SK-N-SH (cell line): ENCODE results near the gene TMEM54. TPM values are rescaled to one million over a fixed set of nuclear protein-coding genes. Genes with fewer than 3 reads are reported as not detected.

ENCODE experiments used
- CTCF ChIA-PET: fragments of 300-600, 350-600 bp; formaldehyde crosslinking; extraction: SDS; loops from one replicate; lab custom pipeline; 2021; lab: Yijun Ruan, JAX
- POLR2A ChIA-PET: fragments of 350-600 bp; sonication (Branson Sonifier 250); formaldehyde crosslinking; extraction: SDS; loops from one replicate; lab custom pipeline; 2020; ENCODE audit warnings: antibody characterized with exemption, inconsistent platforms; lab: Yijun Ruan, JAX
- DNase-seq: peaks from one replicate; pipeline ENCODE4 v3.0.0; 2012
- H2AFZ ChIP-seq: fragments of 200-600 bp; sonication (generic); 2 replicates; pipeline ENCODE4 v1.8.1; 2016; ENCODE audit warnings: antibody characterized with exemption, mild to moderate bottlenecking, low read depth
- H3F3A ChIP-seq: fragments of 200-600 bp; sonication (generic); replicated peaks from 2 replicates; pipeline ENCODE3; 2016; ENCODE audit warnings: antibody characterized with exemption, mild to moderate bottlenecking; ENCODE audit not compliant: insufficient read depth
- H3K27ac ChIP-seq, 2 experiments: fragments of 200-500 bp in 1 of 2; fragments of 200-600 bp in 1 of 2; sonication (Bioruptor generic) in 1 of 2; sonication (generic), shearing (Covaris generic) in 1 of 2; 2 replicates each; pipeline versions ENCODE4 v1.5.1 to v1.6.1; 2014 to 2016; ENCODE audit warnings: low read depth in 2 of 2, inconsistent platforms in 1 of 2, low read length in 1 of 2, mild to moderate bottlenecking in 1 of 2, mixed read lengths in 1 of 2
- H3K27me3 ChIP-seq: fragments of 200-600 bp; sonication (generic), shearing (Covaris generic); 2 replicates; pipeline ENCODE4 v1.6.1; 2016; ENCODE audit warnings: mixed run types; ENCODE audit not compliant: insufficient read depth
- H3K36me3 ChIP-seq, 2 experiments: fragments of 200-500 bp in 1 of 2; fragments of 200-600 bp in 1 of 2; sonication (Bioruptor generic) in 1 of 2; sonication (generic) in 1 of 2; replicated peaks in 1 of 2; 2 replicates each; pipeline versions ENCODE3 to v1.5.1; 2014 to 2016; ENCODE audit warnings: low read length in 1 of 2, mild to moderate bottlenecking in 1 of 2; ENCODE audit not compliant: insufficient read depth in 2 of 2, control insufficient read depth in 1 of 2
- H3K4me1 ChIP-seq, 2 experiments: fragments of 200-500 bp in 1 of 2; fragments of 200-600 bp in 1 of 2; sonication (Bioruptor generic) in 1 of 2; sonication (generic), shearing (Covaris generic) in 1 of 2; 2 replicates each; pipeline versions ENCODE4 v1.5.1 to v1.6.1; 2014 to 2016; ENCODE audit warnings: low read depth in 1 of 2, low read length in 1 of 2, mixed run types in 1 of 2; ENCODE audit not compliant: insufficient read depth in 2 of 2, control insufficient read depth in 1 of 2
- H3K4me2 ChIP-seq: fragments of 200-600 bp; sonication (generic), shearing (Covaris generic); 2 replicates; pipeline ENCODE4 v1.6.1; 2017; ENCODE audit warnings: mixed run types
- H3K4me3 ChIP-seq, 2 experiments: fragments of 200-500 bp in 1 of 2; fragments of 200-600 bp in 1 of 2; sonication (Bioruptor generic) in 1 of 2; sonication (generic), shearing (Covaris generic) in 1 of 2; 2 replicates each; pipeline versions ENCODE4 v1.5.1 to v1.8.1; 2014 to 2016; ENCODE audit warnings: low read depth in 2 of 2, inconsistent platforms in 1 of 2, low read length in 1 of 2, mild to moderate bottlenecking in 1 of 2, mixed read lengths in 1 of 2, moderate library complexity in 1 of 2
- H3K79me2 ChIP-seq: fragments of 200-600 bp; sonication (generic); 2 replicates; pipeline ENCODE4 v1.8.1; 2017; ENCODE audit warnings: mild to moderate bottlenecking; ENCODE audit not compliant: insufficient read depth
- H3K9ac ChIP-seq: fragments of 200-600 bp; sonication (generic); 2 replicates; pipeline ENCODE4 v1.6.1; 2017; ENCODE audit warnings: mixed run types
- H3K9me2 ChIP-seq: fragments of 200-600 bp; sonication (generic); 2 replicates; pipeline ENCODE4 v1.6.1; 2017; ENCODE audit warnings: mixed run types
- H3K9me3 ChIP-seq: fragments of 200-600 bp; sonication (generic); 2 replicates; pipeline ENCODE4 v1.6.1; 2017; ENCODE audit warnings: mixed run types, mild to moderate bottlenecking, moderate library complexity
- H4K20me1 ChIP-seq: fragments of 200-600 bp; sonication (generic); 2 replicates; pipeline ENCODE4 v1.6.1; 2017; ENCODE audit warnings: mild to moderate bottlenecking, mixed run types; ENCODE audit not compliant: insufficient read depth
- CHD2 ChIP-seq: fragments of 150-350 bp; IDR thresholded peaks from 2 replicates; pipeline ENCODE4 v1.6.1; 2018; ENCODE audit warnings: low read length; ENCODE audit not compliant: partially characterized antibody
- GABPA ChIP-seq: IDR thresholded peaks from 2 replicates; pipeline ENCODE4 v1.4.0; 2012; ENCODE audit warnings: low read depth, mild to moderate bottlenecking
- GATA2 ChIP-seq: sonication (generic); formaldehyde crosslinking; IDR thresholded peaks from 2 replicates; pipeline ENCODE4 v1.5.0; 2020; ENCODE audit warnings: mild to moderate bottlenecking, missing genetic modification reagents
- JUND ChIP-seq: IDR thresholded peaks from 2 replicates; pipeline ENCODE4 v1.4.0; 2012
- MXI1 ChIP-seq: IDR thresholded peaks from 2 replicates; pipeline ENCODE4 v1.6.1; 2012; ENCODE audit warnings: mild to moderate bottlenecking, low read depth, low read length, improper control_type of control experiment
- NFIC ChIP-seq: IDR thresholded peaks from 2 replicates; pipeline ENCODE4 v1.4.0; 2012; ENCODE audit warnings: borderline replicate concordance
- NRF1 ChIP-seq: IDR thresholded peaks from 2 replicates; pipeline ENCODE4 v1.6.1; 2012; ENCODE audit warnings: low read depth, mild to moderate bottlenecking, low read length
- PBX3 ChIP-seq: IDR thresholded peaks from 2 replicates; pipeline ENCODE4; 2012
- POLR2AphosphoS5 ChIP-seq: IDR thresholded peaks from 2 replicates; pipeline ENCODE4 v1.6.1; 2012; ENCODE audit warnings: low read depth, low read length
- RAD21 ChIP-seq: IDR thresholded peaks from 2 replicates; pipeline ENCODE4 v1.6.1; 2012; ENCODE audit warnings: mild to moderate bottlenecking, low read length
- RCOR1 ChIP-seq: fragments of 150-350 bp; IDR thresholded peaks from 2 replicates; pipeline ENCODE4 v1.6.1; 2017; ENCODE audit warnings: antibody characterized with exemption, low read length
- RXRA ChIP-seq: IDR thresholded peaks from 2 replicates; pipeline ENCODE4 v1.4.0; 2012; ENCODE audit warnings: low read depth, mild to moderate bottlenecking, borderline replicate concordance
- TAF1 ChIP-seq: IDR thresholded peaks from 2 replicates; pipeline ENCODE4 v1.6.1; 2012; ENCODE audit warnings: low read depth, mild to moderate bottlenecking, low read length, moderate library complexity, borderline replicate concordance
- ZBTB33 ChIP-seq: IDR thresholded peaks from 2 replicates; pipeline ENCODE4 v1.4.0; 2012; ENCODE audit warnings: low read depth, borderline replicate concordance
- WGBS: methylation state at CpG from one replicate; pipeline ENCODE4 v1.1.6; 2017; ENCODE audit warnings: low lambda C conversion rate; 5-methylcytosine and 5-hydroxymethylcytosine counted together
- polyA plus RNA-seq, 3 experiments: library from polyadenylated mRNA; depleted of rRNA; stranded (reverse); fragments of >200 nt; gene quantifications; 2 replicates each; pipeline ENCODE4 v1.2.3, GENCODE V29; 2012
- TF ChIP-seq, protein P1 (sequence below): IDR thresholded peaks from 2 replicates; pipeline ENCODE4 v1.6.1; 2012; ENCODE audit warnings: mild to moderate bottlenecking, low read depth, low read length, moderate library complexity

TMEM54 gene
- polyA plus RNA-seq, 1 of the 3 experiments (the other 2 are of a cell fraction) = 66.6 TPM

DNA sequence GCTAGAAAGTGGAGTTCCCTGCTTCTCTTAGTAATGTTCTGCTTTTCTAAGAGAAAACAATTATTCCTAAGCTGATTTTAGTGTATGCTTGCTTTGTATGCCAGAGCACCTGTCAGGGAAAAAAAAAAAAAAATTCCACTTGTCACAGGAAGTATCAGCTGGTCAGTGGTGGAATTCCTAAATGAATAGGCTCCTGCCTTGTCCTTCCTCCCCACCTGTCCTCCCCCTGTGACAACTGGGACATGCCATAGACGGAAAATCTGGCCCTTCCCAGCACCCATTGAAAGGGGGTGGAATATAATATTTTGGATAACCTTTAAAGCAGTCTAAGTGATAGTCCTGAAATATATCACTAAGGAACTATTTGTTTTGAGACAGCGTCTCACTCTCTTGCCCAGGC lies 41.3 kb downstream of the TMEM54 start:
- CTCF ChIA-PET = interaction anchor here (1.0 to 2.1 kb wide), 3 partner anchors 13 to 68 kb away, joined by 3 to 5 read pairs (median 3); no protein-coding TSS in a partner anchor
- H3K4me3 ChIP-seq = no peak overlapping the region
- POLR2A ChIA-PET = interaction anchor here (0.6 to 0.7 kb wide), 2 partner anchors 13 to 209 kb away, joined by 3 read pairs; partner anchors contain the start of gene RBBP4

More for the DNA sequence above, 41.3 kb downstream of the TMEM54 start:
- H3K79me2 ChIP-seq = no peaks in the 10 kb centered on the region
- H3K4me1 ChIP-seq = no peaks in the 10 kb centered on the region
- H4K20me1 ChIP-seq = no peaks in the 10 kb centered on the region
- H3K9ac ChIP-seq = no peak overlapping the region
- H3K36me3 ChIP-seq = peaks cover 20 to 62% of the 10 kb centered on the region in 2 experiments
- no peak for TF ChIP-seq GABPA
- TF ChIP-seq NRF1 = no peak
- TF ChIP-seq, protein P1, sequence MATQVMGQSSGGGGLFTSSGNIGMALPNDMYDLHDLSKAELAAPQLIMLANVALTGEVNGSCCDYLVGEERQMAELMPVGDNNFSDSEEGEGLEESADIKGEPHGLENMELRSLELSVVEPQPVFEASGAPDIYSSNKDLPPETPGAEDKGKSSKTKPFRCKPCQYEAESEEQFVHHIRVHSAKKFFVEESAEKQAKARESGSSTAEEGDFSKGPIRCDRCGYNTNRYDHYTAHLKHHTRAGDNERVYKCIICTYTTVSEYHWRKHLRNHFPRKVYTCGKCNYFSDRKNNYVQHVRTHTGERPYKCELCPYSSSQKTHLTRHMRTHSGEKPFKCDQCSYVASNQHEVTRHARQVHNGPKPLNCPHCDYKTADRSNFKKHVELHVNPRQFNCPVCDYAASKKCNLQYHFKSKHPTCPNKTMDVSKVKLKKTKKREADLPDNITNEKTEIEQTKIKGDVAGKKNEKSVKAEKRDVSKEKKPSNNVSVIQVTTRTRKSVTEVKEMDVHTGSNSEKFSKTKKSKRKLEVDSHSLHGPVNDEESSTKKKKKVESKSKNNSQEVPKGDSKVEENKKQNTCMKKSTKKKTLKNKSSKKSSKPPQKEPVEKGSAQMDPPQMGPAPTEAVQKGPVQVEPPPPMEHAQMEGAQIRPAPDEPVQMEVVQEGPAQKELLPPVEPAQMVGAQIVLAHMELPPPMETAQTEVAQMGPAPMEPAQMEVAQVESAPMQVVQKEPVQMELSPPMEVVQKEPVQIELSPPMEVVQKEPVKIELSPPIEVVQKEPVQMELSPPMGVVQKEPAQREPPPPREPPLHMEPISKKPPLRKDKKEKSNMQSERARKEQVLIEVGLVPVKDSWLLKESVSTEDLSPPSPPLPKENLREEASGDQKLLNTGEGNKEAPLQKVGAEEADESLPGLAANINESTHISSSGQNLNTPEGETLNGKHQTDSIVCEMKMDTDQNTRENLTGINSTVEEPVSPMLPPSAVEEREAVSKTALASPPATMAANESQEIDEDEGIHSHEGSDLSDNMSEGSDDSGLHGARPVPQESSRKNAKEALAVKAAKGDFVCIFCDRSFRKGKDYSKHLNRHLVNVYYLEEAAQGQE = no peak
- TF ChIP-seq TAF1 = no peak
- TF ChIP-seq CHD2 = no peak
- TF ChIP-seq RAD21 = no peak
- no peak for TF ChIP-seq GATA2
- TF ChIP-seq PBX3 = no peak
- TF ChIP-seq POLR2AphosphoS5 = no peak
- no peak for TF ChIP-seq JUND
- TF ChIP-seq NFIC = no peak
- no peak for TF ChIP-seq ZBTB33
- TF ChIP-seq RCOR1 = no peak
- no peak for TF ChIP-seq RXRA
- TF ChIP-seq MXI1 = no peak
- H3K27ac ChIP-seq = no peak overlapping the region
- H3K9me3 ChIP-seq = no peaks in the 10 kb centered on the region
- no peaks in the 10 kb centered on the region for H3K27me3 ChIP-seq
- WGBS = 91% methylated on average over 2 of the region's 2 CpGs
- no peak overlapping the region for H2AFZ ChIP-seq
- no peaks in the 10 kb centered on the region for H3K9me2 ChIP-seq
- H3F3A ChIP-seq = no peaks in the 10 kb centered on the region
- no peak overlapping the region for H3K4me2 ChIP-seq
- DNase-seq = no peak
